GM18520 (cell line): Measurements from ENCODE around the gene MAPK11.

ENCODE experiments used
- ATAC-seq: cut with Tn5 transposase; IDR thresholded peaks from one replicate; pipeline ENCODE4 v1.9.1; 2021; ENCODE audit not compliant: unreplicated experiment

MAPK11 gene

DNA sequence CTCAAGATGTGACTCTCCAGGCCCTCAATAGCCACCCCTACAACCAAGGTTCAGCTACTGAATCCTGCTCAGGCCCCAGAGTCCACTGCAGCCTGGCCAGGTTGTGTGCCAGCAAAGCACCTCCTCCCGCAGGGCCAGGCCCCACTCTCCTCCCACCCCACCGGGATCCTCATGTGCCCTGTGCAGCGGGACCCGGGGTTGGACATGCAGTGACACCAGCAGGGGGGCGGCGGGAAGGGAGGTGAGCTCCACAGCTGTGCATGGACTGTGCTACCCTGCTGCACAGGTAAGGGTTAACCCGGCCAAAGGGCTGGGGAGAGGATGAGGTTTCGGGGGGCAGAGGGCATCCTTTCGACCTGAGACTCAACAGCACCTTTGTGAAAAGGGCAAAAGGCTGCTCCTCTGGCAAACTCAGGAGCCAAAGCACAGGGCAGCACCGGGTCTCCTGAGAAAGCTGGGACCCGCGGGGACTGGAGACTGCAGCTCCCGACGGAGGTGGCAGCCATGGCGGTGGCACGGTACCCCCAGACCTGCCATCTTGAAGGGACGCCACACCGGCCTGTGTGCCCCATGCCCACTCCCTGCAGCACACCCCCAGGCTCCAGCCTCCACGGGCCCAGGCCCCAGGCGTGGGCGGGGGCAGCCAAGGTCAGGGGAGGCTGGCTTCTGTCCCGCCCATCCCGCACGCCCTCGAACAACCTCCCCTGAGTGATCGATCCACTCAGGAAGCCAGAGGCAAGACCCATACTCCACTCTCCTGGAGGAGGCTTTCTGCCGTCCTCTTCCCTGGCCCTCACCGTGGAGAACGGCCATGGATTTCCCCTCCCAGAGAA, 26.7 kb upstream of the MAPK11 start:
- no peak for ATAC-seq

DNA sequence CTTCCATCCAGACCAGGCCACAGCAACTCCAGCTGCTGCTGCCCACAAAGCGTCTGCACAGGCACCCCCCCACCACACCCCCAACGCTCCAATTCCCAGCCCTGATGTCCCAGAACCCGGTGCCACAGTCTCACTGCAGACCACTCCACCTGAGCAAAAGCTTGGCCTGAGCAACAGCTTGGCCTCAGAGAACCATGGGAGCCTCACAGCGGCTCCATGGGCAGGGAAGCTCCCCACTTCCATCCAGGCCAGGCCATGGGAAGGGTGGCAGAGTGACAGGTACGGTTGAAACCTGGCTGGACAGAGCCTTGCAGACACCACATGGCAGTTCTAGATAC, 24.1 kb upstream of the MAPK11 start:
- ATAC-seq: no peak

DNA sequence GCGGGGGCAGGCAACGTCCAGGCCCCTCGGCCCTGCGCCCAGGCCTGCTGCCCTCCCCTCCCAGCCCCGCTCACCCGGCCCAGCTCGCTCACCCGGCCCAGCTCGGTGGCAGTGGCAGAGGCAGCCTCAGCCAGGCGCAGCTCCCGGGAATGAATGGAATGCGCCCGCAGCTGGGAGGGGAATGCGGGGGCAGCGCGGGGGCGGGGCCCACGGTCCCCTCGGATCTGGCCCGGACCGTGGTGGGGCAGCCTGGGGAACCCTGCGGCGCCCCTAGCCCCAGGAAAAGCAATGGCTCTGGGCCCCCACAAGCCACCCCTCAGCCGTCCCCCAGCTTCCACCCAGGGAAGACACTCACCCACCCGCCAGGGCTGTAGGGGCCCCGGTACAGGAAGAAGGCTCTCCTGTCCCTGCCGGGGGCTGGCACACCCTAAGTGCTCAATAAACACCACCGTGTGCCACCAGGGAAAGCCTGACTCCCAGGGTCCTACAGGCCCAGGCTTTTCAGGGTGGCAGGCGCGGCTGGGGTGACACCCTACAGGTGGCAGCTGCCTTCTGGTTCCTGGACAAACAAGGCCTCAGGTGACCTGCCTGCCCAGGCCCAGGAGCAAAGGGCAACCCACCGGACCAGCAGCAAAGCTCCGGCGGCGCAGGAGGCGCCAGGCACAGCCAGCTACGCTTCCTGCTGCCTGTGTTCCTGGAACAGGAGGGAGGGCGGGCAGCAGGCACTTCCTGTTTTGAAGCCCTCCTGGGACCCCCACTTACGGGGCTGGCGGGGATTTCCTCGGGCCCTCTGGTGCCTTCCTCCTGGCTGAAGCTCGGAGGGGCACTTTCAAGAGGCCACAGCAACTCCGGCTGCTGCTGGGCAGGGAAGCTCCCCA, 23.5 kb upstream of the MAPK11 start:
- no peak for ATAC-seq

DNA sequence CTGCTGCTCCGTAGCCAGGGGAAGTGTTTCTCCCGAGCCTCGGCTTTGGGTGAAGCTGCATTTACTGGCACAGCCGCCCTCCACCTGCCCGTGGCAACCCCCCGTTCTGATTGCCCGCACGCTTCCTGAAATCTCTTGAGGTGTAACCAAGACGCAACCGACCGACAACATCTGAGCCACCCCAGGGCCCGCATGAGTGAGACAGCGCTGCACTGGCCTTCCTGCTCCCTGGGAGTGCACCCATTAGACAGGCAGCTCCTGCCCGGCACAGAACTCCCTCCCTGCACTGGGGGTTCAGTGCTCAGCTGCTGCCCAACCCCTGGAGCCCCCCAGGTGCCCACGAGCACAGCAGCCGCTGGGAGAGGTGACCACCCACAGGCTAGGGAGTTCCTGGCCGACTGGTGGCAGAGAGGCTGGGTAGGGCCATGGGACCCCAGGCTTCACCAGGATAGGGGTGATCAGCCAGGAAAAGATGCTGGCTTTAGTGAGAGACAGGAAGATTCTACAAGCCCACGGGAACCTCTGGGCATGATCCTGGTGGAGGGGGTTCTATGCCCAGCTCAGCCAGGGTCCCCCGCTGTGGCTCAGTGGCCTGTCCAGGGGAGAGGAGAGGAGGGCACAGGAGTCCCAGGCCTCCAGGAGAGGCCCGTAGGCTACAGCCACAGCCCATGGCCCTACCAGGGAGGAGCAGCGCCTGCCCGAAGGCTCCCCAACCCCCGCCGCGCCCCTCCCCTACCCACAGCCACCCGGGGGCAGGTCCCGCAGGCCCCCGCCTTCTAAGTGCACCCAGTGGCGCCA, 22.7 kb upstream of the MAPK11 start:
- no peak for ATAC-seq

DNA sequence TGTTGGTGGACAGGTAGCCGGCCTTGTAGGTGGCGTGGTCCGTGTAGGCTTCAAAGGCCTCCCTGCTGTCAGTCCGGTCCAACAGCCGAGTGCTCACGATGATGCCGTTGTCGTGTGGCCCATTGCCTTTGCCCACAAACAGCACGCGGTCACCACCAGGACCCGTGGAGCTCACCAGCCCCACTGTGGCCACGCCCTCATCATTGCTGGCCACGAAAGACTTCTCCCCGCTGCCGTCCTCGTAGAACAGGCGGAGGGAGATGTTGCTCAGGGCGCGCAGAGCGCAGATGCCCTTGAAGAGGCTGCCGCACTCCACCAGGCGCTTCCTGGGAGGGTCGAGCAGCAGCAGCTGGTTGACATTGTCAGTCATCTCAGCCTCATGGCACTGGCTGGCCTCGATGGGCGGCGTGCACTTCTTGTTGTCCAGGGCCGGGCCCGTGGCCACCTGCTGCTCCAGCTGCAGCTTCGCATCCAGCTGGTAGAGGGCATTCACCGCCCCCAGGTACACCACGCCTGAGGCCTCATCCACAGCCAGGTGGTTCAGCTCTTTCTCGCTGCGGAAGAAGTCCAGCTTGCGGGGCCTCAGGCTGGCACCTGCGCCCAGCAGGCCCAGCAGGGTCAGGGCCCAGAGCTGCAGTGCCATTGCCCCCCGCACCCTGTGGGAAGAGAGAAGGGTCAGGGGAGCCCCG, 19.9 kb upstream of the MAPK11 start:
- ATAC-seq: no peak

DNA sequence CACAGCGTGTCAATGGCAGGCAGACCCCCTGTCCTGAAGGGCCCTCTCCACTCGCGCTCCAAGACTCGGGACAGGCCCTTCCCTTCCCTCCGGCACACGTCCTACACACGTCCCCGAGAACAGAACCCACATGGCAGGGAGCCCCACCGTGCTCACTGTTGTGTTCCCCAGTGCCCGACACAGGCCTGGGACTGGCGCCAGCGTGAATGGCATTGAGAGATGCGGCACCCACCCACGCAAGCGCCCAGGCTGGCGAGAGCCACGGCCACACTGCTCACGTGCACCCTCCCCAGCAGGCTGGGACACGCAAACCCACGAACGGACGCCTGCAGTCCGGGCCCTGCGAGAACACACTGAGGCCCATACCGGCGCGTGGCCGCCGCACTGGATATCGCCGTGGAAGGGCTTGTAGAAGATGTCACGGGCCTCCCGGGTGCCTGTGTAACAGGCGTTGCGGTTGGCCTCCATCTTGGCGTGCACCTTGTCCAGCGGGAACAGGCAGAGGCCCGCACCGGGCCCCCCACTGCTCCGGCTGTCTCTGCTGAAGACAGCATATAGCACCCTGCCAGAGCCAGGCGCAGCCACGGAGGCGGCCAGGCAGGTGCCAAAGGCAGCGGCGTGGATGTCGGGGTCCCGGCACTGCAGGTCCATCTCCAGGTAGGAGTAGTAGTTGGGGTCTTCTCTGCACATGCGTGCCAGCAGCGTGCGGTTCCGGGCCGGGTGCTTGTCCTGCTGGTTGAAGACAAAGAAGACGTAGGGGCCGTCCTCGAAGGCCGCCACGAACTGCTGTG, 19.2 kb upstream of the MAPK11 start:
- no peak for ATAC-seq

DNA sequence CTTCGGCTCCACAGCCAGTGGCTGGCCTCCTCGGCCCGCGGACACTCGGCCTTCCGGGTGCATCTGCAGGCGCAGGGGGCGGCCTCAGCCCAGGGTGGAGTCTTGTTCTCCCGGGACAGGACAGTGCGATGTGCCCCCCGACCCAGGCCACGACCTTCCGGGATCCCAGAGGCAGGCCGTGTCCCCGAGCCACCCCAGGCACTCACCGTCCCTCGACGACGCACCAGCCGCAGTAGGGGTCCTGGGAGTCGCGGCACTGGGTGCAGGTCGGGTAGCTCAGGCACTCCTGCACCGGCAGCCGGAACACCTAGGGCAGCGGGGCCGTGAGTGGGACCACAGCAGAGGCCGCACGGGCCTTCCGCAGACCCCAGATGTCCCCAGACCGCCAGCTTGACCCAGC, 17.6 kb upstream of the MAPK11 start:
- no peak for ATAC-seq

DNA sequence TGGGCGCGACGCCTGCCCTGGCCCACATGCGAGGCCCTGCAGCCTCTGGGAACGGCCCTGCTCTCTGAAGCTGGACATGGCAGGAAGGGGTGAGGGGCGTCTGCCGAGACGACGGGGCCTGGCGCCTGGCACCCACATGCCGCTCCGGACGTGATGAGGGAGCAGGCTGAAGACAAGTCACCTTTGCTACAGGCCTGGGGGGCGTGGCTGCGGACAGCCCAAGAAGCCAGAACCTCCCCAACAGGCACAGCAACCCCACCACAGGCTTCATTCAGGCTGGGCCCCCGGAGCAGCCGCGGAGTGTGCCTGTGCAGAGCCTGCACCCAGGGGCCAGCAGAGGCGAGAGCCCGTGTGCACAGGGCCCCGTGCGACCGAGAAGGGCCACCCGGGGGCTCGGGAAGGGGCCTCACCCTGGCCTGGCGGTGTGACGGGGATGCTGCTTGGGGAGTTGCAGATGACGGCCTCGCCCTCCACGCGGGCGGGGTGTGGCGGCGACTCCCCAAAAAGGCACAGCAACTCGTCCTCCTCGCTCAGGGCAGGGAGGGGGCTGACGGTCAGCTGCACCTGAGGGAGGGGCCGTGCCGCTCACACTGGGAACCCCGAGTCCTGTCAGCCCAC, 16.6 kb upstream of the MAPK11 start:
- no peak for ATAC-seq

DNA sequence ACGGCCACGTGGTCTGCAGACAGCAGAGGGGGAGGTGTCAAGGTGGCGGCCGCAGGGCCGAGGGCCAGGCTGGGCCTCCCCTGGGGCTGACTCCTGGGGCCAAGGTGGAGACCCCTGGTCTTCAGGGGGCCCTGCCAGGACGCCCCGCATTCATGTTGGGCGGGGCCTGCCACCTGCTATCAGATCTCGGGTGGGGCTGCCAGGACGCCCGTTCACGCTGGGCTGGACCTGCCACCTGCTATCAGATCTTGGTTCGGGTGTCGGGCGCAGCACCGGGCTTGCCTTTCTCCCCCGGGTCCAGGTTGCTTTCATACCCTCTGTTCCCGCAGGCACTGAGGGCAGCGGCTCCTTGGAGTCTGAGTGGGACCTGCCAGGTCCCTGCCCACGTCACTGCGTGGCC, 16.1 kb upstream of the MAPK11 start:
- ATAC-seq: no peak

DNA sequence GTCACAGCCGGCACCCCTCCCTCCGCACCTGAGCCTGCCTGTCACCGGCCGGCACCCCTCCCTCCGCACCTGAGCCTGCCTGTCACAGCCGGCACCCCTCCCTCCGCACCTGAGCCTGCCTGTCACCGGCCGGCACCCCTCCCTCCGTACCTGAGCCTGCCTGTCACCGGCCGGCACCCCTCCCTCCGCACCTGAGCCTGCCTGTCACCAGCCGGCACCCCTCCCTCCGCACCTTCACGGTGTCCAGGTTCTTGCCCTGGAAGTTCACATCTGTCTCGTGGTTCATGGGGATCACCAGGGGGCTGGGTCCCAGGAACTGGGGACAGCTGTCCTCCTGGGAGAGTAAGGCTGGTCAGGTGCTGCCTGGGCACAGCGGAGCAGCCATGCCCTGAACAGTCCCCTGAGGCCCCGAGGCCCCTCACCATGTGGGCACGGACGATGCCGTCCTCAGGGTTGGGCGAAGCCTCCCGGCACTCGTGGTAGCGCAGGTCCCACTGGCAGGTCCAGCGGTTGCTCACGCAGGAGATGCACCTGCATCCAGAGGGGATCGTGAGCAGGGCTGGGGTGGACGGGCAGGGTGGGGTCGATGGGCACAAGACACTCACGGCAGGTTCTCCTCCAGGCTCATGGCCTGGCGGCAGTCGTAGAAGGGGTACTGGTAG, 15.5 kb upstream of the MAPK11 start:
- no peak for ATAC-seq

DNA sequence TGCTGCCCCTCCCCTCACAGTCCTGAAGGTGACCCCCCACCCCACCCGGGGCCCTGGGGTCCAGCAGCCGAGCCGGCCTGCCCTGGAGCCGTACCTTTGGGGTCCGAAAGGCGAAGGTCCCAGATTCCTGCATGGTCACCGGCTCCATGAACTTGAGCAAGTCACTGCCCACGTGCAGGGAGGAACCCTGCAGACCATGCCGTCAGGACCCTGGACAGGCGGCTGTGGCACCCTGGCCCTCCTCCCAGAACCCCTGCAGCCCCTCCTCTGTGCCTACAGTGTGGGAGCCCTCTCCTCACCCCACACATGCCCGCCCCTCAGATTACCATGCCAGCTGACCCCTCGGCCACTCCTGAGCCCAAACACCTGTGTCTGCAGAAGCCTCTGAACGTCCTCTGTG, 14.3 kb upstream of the MAPK11 start:
- no peak for ATAC-seq

DNA sequence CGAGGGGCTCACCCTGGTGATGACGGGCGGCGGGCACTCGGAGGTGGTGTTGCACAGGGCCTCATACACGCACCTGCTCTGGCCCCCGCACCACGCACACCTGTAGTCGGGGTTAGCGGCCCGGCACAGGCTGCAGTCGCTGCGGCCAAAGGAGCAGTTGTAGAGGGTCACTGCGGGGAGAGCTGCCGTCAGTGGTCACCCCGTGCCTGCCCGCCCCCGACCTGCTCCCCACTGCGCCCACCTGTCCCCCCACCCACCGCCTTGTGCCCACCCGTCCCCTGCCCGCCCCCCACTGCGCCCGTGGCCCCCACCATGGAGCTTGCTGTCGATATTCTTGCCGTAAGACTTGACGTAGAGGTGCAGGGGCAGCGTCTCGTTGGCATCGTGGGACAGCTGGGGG, 13.6 kb upstream of the MAPK11 start:
- no peak for ATAC-seq

DNA sequence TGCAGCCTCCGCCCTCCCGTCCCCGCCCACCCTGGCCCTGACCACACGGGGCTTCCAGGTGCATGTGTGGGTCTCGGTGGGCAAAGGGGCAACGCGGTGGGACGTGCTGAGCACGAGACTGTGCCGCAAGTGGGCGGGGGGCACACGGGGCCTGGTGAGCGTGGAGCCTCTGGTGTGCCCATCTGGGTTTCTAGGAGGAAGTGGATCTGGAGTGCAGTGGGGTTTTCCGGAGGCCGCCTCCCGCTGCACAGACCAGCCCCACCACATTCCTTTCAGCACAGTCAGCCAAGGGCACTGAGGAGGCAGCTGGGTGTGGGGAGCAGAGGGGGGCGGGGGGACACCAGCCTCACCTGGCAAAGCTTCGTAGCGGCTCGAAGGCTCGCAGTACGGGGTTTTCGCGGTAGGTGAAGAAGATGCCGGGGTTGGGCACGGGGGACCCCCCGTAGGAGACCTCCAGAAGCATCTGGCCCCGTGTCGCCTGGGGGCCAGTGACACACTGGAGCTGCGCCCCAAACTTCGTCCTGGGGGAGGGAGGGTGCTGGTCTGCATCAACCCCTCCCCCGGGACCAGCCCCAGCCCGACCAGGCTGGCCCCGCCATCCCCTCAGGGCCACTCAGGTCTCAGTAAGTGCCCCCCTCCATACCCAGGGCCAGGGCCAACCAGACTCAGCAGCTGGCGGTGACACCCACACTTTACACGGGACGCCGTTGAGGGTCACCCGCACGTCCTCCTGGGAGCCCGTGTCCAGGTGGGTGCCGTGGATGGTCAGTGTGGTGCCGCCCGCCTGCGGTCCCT, 12.4 kb upstream of the MAPK11 start:
- ATAC-seq: no peak

DNA sequence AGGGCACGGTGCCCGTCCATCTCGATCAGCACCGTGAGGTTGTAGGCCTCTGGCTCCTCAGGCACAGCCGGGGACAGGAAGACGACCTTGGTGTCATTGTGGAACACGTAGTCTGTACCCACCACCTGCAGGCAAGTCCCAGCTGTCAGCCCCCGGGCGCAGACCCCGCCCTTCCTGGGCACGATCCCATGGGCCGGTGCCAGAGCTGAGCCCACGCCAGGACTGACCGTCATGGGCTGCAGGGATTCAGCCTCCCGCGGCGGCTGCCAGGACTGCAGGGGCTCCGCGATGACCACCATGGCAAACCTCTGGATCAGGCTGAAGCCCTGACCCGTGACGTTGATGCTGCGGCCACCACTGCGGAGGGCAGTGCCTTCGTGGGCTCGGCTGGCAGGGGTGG, 11.8 kb upstream of the MAPK11 start:
- no peak for ATAC-seq

DNA sequence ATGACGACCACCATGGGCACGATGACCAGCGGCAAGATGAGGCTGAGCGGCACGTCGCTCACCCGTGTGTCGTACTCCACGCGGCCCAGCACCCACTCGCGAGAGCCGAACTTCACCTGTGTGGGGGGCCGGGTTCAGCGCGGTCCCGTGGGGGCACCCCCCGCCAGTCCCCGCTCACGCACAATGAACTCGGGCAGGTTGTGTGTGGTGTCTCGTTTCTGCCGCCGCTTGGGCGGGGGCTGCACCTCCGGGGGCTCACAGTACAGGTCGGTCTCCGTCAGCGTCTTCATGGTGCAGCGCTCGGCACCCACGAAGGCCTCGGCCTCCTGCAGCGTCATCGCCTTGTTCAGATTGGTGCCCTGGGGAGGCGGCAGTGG, 11.2 kb upstream of the MAPK11 start:
- ATAC-seq: no peak

DNA sequence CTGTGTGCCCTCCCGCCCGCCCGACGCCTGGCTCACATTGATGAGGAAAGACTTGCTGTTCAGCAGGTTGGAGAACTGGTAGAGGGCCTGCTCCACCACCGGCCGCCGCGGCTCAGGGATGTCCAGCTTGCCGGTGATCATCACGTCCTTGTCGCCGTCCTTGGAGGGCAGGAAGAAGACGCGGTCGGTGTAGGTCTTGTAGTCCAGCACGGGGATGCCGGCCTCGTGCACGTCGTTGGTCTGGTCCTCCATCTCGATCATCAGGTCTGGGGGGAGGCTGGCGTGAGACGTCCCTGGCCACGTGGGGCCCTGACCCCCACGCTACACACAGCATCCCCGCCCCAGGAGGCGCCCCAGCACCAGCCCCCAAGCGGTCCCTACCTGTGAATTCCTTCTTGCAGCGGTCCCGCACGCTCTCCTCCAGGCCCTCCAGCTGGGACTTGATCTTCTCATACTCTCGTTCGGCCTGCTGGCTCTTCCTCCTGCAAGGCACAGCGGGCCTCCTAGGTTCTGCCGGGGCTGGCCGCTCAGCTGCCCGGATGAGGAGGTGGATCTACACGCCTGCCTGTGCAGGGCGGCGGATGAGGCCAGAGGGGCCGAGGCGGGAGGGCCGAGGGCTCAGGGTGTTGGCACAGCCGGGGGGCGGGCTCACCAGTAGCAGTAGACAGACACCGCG, 10.7 kb upstream of the MAPK11 start:
- no peak for ATAC-seq

DNA sequence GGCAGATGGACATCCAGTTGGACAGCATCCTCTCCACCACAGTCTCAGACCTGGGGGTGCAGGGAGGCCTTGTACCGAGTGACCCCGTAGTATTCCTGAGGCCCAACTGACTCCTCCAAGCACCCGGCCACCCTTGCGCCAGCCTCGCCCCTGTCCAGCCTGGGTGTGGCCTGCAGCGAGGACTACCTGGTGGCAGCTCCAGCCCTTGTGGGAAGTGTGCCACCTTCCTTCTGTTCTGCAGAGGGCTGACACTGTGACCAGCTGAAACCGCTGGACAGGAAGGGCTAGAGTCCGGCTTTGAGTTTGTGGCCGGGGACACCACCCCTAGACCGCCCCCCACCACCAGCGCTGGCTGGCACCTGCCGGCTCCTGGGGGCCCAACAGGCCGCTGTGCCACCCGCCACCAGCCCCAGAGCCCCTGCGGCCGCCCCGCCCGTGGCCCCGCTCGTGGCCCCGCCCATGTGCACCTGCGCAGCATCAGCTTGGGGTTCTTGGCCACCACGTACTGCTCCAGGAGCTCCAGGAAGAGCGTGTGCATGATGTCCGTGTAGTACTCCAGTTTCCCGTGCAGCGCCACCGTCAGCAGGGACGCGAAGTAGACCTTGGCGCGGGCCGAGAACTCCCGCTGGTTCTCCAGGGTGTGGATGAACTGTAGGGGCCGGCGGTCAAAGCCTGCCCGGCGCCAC, 10.0 kb upstream of the MAPK11 start:
- no peak for ATAC-seq
